HL-60 (cell line): ENCODE results near the gene JAK3.

ENCODE experiments used
- DNase-seq, 2 experiments: peaks; one replicate each; pipeline ENCODE4 v3.0.0-alpha.2; 2010 to 2020; ENCODE audit warnings: low read depth in 1 of 2, low spot score in 1 of 2
- H3K27ac ChIP-seq: fragments of 250-450 bp; sonication (Bioruptor Pico); replicated peaks from 2 replicates; pipeline ENCODE4 v1.5.1; 2020; ENCODE audit warnings: mild to moderate bottlenecking, moderate library complexity
- H3K27me3 ChIP-seq: fragments of 250-450 bp; sonication (Bioruptor Pico); 2 replicates; pipeline ENCODE4 v1.5.1; 2021; ENCODE audit warnings: mild to moderate bottlenecking, moderate library complexity; ENCODE audit not compliant: insufficient read depth, poor library complexity, severe bottlenecking
- H3K4me3 ChIP-seq: replicated peaks from 2 replicates; pipeline ENCODE4 v1.5.1; 2011; ENCODE audit warnings: mild to moderate bottlenecking, control low read depth, low read length; ENCODE audit not compliant: insufficient read depth
- CTCF ChIP-seq: IDR thresholded peaks from one replicate; pipeline ENCODE4 v1.5.1; 2011; ENCODE audit warnings: low read length, control low read depth, inconsistent platforms; ENCODE audit not compliant: insufficient read depth
- GABPA ChIP-seq: IDR thresholded peaks from 2 replicates; pipeline ENCODE4 v1.6.1; 2012; ENCODE audit warnings: low read depth
- POLR2AphosphoS5 ChIP-seq: IDR thresholded peaks from 2 replicates; pipeline ENCODE4 v1.6.1; 2012; ENCODE audit warnings: low read depth
- SPI1 ChIP-seq: IDR thresholded peaks from 2 replicates; pipeline ENCODE4 v1.6.1; 2012; ENCODE audit warnings: low read depth, mild to moderate bottlenecking, borderline replicate concordance
- TF ChIP-seq, protein P1 (sequence below): IDR thresholded peaks from 2 replicates; pipeline ENCODE4 v1.6.1; 2012; ENCODE audit warnings: low read depth; ENCODE audit not compliant: insufficient replicate concordance

Gene JAK3

GRCh38 chr19:17860993-17861360 lies 13.2 kb upstream of the JAK3 start:
- TF ChIP-seq CTCF, result no peak
- TF ChIP-seq POLR2AphosphoS5, result 0 out of 2 replicates have a peak, but pooled peaks have one; percentile 20
- Histone ChIP-seq H3K4me3 (peak overlapping the region; percentile 57), H3K27me3 (no peaks in the 10 kb centered on the region), H3K27ac (peak overlapping the region; percentile 97)
- no peak for DNase-seq

DNA sequence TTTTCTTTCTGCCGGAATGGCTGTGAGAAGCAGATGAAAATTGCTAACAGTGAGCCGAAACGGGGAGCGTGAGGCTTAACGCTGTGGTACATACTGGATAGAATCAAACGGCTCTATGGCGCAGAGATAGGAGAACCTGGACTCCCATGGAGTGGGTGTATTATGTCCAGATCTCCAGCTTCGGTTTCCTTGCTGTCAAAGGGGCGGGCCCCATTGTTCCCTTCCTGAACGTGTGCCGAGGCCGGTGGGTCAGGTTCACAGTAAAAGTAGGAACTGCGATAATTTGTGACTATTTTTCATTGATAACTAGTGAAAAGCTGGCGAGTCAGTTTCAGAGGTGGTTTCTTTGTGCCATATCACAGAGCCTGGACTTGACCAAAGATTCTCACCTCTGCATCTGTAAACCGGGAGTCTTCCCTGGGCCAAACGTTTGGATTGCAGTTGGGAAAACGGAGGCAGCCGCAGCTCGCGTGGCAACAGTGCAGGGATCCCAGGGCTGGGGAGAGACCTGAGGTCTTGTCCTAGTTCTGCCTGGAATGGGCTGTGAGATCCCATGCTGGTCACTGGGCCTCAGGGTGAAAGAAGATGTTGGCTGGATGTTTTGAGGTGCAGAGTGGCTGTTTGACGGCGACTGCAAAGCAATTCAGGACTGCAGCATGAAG lies 12.7 kb upstream of the JAK3 start:
- H3K27ac ChIP-seq, result peak overlapping the region; percentile 97
- DNase-seq, result no peak

GRCh38 chr19:17859533-17860330 lies 11.9 kb upstream of the JAK3 start, which contains the start of gene RPL18A:
Gene RPL18A, plus strand, starts transcription at chr19:17859910. Its CDS starts 47 bp downstream, at chr19:17859957.
- peak; percentile 100 for DNase-seq

More for the DNA sequence above, 12.7 kb upstream of the JAK3 start:
- Histone ChIP-seq H3K27me3 (no peaks in the 10 kb centered on the region), H3K4me3 (peak overlapping the region; percentile 57)
- TF ChIP-seq CTCF (no peak), SPI1 (no peak), POLR2AphosphoS5 (0 out of 2 replicates have a peak, but pooled peaks have one; percentile 27), GABPA (no peak)
- TF ChIP-seq, protein P1, sequence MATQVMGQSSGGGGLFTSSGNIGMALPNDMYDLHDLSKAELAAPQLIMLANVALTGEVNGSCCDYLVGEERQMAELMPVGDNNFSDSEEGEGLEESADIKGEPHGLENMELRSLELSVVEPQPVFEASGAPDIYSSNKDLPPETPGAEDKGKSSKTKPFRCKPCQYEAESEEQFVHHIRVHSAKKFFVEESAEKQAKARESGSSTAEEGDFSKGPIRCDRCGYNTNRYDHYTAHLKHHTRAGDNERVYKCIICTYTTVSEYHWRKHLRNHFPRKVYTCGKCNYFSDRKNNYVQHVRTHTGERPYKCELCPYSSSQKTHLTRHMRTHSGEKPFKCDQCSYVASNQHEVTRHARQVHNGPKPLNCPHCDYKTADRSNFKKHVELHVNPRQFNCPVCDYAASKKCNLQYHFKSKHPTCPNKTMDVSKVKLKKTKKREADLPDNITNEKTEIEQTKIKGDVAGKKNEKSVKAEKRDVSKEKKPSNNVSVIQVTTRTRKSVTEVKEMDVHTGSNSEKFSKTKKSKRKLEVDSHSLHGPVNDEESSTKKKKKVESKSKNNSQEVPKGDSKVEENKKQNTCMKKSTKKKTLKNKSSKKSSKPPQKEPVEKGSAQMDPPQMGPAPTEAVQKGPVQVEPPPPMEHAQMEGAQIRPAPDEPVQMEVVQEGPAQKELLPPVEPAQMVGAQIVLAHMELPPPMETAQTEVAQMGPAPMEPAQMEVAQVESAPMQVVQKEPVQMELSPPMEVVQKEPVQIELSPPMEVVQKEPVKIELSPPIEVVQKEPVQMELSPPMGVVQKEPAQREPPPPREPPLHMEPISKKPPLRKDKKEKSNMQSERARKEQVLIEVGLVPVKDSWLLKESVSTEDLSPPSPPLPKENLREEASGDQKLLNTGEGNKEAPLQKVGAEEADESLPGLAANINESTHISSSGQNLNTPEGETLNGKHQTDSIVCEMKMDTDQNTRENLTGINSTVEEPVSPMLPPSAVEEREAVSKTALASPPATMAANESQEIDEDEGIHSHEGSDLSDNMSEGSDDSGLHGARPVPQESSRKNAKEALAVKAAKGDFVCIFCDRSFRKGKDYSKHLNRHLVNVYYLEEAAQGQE, result no peak

More at GRCh38 chr19:17859533-17860330, 11.9 kb upstream of the JAK3 start, which contains the start of gene RPL18A:
- Histone ChIP-seq H3K4me3 (peak within 1 kb of the TSS; percentile 57), H3K27me3 (no peaks in the 10 kb centered on the region), H3K27ac (peak within 1 kb of the TSS; percentile 97)
- TF ChIP-seq CTCF, result peak; percentile 88
- peak; percentile 98 for TF ChIP-seq POLR2AphosphoS5
- peak; percentile 95 for TF ChIP-seq GABPA
- TF ChIP-seq, protein P1, result peak; percentile 79
- TF ChIP-seq SPI1, result peak; percentile 55; the same call in 1 of the 2 replicates
